NB4 (cell line): ENCODE results near the gene RCCD1.
"Not testable (repeated sequence)": the region's sequence is repeated elsewhere in the genome, so short reads cannot be mapped to it uniquely, and the experiment has no call there.

Source experiments
- DNase-seq: peaks from one replicate; pipeline ENCODE4 v3.0.0; 2010; ENCODE audit warnings: low read depth
- H3K4me3 ChIP-seq: one replicate; pipeline ENCODE4 v1.5.1; 2011; ENCODE audit warnings: mild to moderate bottlenecking, low read depth, low read length, moderate library complexity
- CTCF ChIP-seq: IDR thresholded peaks from one replicate; pipeline ENCODE4 v1.5.1; 2012; ENCODE audit warnings: low read depth, low read length
- MAX ChIP-seq: IDR thresholded peaks from 2 replicates; pipeline ENCODE4 v1.6.1; 2011; ENCODE audit warnings: low read depth, low read length
- MYC ChIP-seq: IDR thresholded peaks from 2 replicates; pipeline ENCODE4 v1.6.1; 2011; ENCODE audit warnings: low read depth, low read length
- POLR2A ChIP-seq: IDR thresholded peaks from 2 replicates; pipeline ENCODE4 v1.6.1; 2011; ENCODE audit warnings: mild to moderate bottlenecking; ENCODE audit not compliant: insufficient read length; ENCODE audit errors: extremely low read depth

Gene RCCD1

GRCh38 chr15:90917569-90917968 lies 37.1 kb upstream of the RCCD1 start:
- TF ChIP-seq MYC (no peak), MAX (no peak), POLR2A (no peak), CTCF (no peak)
- no peak overlapping the region for H3K4me3 ChIP-seq
- no peak for DNase-seq

GRCh38 chr15:90918034-90918788 lies 36.5 kb upstream of the RCCD1 start:
- TF ChIP-seq CTCF (no peak), MYC (no peak), POLR2A (no peak), MAX (no peak)
- DNase-seq: no peak
- H3K4me3 ChIP-seq: no peak overlapping the region

GRCh38 chr15:90918835-90919234 lies 35.8 kb upstream of the RCCD1 start:
- no peak for DNase-seq
- no peak overlapping the region for H3K4me3 ChIP-seq
- TF ChIP-seq MYC (no peak), CTCF (no peak), POLR2A (no peak), MAX (no peak)

- no peak for TF ChIP-seq MAX
- TF ChIP-seq CTCF: no peak
- TF ChIP-seq POLR2A: no peak
- no peak overlapping the region for H3K4me3 ChIP-seq
- DNase-seq: no peak
Observed at GRCh38 chr15:90921887-90922286, 32.8 kb upstream of the RCCD1 start.

GRCh38 chr15:90922712-90923322 lies 31.9 kb upstream of the RCCD1 start:
- not testable (repeated sequence) for DNase-seq, H3K4me3 ChIP-seq

- TF ChIP-seq MAX (no peak), CTCF (no peak), MYC (no peak), POLR2A (no peak)
- DNase-seq: no peak
- no peak overlapping the region for H3K4me3 ChIP-seq
Observed at GRCh38 chr15:90924375-90924774, 30.3 kb upstream of the RCCD1 start.

- not testable (repeated sequence) for H3K4me3 ChIP-seq, DNase-seq
Observed at GRCh38 chr15:90926766-90927165, 27.9 kb upstream of the RCCD1 start.

GRCh38 chr15:90928106-90928505 lies 26.6 kb upstream of the RCCD1 start:
- not testable (repeated sequence) for H3K4me3 ChIP-seq, DNase-seq
